ENCODE results near the gene LY86.

LY86 gene

DNA sequence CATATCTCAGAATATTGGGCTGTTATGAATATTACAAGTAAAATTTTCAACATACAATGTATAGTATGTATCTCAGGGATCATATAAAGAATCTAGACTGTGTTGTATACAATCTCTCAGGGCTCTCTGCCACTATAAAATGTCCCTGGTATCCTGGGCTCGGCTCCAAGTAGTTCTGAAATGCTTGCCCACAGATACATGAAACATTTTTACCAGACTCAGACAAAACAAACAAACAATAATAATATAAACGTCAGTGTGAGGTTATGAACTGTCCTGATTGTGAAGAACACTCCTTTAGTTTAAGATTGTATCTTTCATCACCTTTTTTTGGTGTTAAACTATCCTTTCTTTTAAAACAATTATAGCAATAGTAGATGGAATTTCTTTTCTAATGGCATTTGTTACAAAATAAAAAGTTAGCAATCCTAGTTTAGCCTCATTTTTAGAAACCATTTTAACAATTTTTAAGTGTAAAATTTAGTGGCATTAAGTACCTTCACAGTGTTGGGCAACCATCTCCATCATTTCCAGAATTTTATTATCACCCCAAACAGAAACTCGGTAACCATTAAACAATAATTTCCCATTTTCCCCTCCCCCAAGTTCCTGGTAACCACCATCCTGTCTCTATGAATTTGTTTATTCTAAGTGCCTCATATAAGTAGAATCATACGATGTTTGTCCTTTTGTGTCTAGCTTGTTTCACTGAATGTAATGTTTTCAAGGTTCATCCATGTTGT is 17.4 kb upstream of the LY86 start:
- no peak for DNase-seq (ENCODE audit: low spot score)

DNA sequence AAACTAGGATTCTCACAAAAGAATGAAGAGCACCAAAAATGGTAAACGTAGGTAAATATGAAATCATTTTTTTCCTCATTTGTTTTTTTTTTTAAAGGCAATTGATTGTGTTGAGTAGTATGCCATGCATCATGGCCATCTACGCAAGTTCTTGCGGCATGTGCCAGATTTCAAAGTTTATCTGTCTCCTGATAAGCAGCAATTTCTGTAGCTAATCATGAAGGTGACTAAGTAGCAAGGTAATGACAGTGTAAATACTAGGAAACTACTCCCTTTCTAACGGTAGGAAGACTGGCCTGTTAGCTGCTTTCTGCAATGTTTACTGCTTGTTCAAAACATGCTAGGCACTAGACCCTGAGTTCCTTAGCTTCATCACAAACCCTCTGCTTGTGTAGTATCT is 13.4 kb upstream of the LY86 start:
- no peak for DNase-seq (ENCODE audit: low spot score)

- no peak for DNase-seq (ENCODE audit: low spot score)
Measured at GRCh38 chr6:6577735-6578134, 10.8 kb upstream of the LY86 start.

DNA sequence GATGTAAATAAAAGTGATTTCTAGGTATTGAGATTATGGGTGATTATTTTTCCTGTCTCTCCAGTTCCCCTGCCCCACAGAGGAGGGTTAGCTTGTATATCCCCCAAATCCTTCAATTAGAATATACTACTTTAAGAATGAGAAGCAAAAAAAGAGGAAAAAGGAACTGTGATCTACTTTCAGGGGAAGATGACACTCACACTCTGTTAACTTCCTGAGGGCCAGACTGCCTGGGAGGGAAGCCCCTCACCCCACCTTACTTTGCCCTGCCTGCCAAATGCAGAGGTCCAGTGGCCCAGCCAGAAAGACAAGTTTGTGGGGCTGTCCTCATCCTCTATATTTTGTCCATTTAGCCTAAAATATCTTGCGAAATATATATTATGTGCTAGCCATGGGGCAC is 9.2 kb upstream of the LY86 start:
- no peak for DNase-seq (ENCODE audit: low spot score)

DNA sequence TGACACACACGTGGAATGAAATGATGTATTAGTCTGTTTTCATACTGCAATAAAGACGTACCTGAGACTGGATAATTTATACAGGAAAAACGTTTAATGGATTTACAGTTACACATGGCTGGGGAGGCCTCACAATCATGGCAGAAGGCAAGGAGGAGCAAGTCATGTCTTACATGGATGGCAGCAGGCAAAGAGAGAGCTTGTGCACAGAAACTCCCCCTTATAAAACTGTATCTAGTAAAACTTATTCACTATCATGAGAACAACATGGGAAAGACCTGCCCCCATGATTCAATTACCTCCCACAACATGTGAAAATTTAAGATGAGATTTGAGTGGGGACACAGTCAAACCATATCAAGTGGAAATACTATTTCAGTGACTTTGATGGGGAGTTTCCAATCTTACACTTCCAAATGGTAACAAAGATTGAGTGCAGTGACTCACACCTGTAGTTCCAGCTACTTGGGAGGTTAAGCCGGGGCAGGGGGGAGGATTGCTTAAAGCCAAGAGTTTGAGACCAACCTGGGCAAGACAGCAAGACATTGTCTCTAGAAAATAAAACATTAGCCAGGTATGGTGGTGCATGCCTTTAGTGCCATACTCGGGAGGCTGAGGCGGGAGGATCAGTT is 8.2 kb upstream of the LY86 start:
- no peak for DNase-seq (ENCODE audit: low spot score)

- no peak for DNase-seq (ENCODE audit: low spot score)
Measured at GRCh38 chr6:6581054-6581453, 7.5 kb upstream of the LY86 start.

DNA sequence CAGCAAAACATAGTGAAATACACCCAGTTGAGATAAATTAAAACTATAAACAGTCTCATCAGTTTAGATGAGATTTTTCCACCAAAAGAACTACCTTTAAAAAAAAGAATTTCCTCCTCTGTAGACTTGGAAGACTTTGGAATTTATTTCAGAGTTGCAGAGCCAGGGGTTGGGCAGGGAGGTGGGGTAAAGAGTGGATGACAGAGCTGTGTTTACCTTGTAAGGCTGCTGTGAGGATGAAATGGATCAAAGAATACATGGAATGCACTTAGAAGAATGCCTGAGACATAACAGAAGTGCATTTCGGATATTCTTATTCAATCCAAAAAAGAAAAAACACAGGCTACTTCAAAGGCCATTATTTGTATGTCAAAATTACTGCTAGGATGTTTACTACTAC is 6.4 kb upstream of the LY86 start:
- DNase-seq (ENCODE audit: low spot score): no peak

GRCh38 chr6:6583836-6584235 is 4.7 kb upstream of the LY86 start:
- no peak for DNase-seq (ENCODE audit: low spot score)

DNA sequence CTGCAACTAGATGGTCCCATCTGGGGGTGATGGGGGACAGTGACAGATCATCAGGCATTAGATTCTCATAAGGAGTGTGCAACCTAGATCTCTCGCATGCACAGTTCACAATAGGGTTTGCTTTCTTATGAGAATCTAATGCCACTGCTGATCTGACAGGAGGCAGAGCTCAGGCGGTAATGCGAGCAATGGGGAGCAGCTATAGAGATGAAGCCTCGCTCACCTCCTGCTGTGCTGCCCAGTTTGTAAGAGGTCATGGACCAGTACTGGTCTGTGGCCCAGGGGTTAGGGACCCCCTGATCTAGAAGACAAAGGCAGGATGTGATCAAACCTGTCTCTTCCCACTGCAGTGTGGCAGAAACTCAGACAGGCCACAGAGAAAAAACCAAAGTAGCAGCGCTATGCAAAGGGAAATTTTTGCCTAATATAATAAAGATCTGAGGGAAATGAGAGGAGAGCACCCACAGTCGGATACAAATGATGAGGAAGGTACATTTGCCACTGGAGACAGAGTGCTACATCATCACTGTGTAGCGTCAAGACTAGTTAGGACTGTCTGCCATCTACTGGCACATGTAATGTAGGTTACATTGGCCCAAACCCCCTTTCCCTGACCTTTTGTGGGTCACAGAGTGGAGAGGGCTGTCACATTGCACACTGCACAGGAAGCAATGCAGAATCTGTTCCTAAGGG is 4.1 kb upstream of the LY86 start:
- DNase-seq (ENCODE audit: low spot score): no peak

DNA sequence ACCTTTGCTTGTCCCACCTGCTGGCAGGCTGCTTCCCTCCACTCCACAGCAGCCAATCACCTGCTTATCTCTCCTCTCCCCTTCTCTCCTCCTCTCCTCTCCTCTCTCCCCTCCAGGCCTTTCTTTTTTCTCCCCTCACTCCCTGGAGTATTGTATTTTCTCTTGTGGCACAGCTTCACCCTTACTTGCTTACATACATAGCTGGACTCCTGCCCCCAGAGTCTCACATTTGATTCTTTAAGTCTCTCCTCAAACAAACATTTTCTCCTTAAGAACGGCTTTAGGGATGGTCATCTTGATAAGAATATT is 3.6 kb upstream of the LY86 start:
- no peak for DNase-seq (ENCODE audit: low spot score)

DNA sequence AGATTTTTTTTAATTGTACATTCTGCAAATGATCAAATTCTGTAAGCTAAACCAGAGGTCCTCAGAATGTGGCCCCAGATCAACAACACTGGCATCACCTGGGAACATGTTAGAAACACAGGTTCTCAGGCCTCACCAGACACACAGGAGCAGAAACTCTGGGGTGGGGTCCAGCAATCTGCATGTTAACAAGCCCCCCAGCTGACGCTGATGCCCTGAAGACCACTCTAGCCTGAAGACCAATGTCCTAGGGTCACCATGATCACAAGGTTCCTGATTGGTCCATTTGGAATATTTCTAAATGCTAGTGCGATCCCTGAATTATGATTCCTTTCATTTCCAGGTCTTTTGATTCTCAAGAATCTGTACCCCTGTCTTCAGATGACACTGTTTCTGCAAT is 2.4 kb upstream of the LY86 start:
- DNase-seq (ENCODE audit: low spot score): no peak

- DNase-seq (ENCODE audit: low spot score): no peak
Measured at GRCh38 chr6:6586671-6587526, 1.6 kb upstream of the LY86 start.

GRCh38 chr6:6587696-6588063 is 840 bp upstream of the LY86 start:
- no peak for DNase-seq (ENCODE audit: low spot score)

GRCh38 chr6:6588924-6589709 is 597 bp downstream of the LY86 start:
- DNase-seq (ENCODE audit: low spot score): no peak

DNA sequence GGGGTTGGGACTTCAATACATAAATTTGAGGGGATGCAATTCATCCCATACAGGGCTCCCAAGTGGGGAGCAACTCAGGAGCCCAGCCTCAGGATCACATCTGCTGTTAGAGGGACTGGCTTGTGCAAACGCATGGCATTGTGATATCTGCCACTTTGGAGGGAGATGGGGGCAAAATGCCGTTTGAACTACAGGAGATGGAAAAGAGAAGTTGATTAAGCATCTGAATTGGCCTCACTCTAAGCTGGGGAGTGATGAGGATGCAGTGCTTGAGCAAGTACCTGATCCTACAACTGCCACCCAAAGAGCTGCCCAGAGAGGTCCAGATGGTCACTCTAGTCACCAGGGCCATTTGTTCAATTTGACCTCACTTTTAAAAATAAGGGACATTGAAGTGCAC is 2.0 kb downstream of the LY86 start:
- no peak for DNase-seq (ENCODE audit: low spot score)

- no peak for DNase-seq (ENCODE audit: low spot score)
Measured at GRCh38 chr6:6591778-6592465, 3.4 kb downstream of the LY86 start.

DNA sequence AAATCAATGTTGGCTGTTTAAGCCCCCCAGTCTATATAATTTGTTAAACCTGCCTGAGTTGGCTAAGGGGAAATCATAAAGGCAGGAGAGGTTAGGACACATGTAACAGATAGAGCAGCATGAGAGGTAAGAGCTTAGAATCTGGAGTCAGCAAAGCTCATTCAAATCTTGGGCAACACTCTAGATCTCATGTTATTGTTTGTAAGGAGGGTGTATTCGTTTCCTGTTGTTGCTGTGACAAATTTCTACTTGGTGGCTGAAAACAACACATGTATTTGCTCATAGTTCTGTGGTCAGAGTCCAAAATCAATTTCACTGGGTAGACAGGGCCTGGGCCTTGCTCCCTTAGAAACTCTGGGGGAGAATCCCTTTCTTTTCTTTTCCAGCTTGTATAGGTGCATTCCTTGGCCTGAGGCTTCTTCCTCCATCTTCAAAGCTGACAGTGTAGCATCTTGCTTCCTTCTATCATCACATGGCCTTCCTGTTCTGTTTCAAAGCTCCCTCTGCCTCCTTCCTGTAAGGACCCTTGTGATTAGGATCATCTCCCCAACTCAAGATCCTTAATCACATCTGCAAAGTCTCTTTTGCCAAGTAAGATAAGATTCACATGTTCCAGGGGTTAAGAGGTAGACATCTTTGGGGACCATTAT is 4.4 kb downstream of the LY86 start:
- DNase-seq (ENCODE audit: low spot score): no peak

DNA sequence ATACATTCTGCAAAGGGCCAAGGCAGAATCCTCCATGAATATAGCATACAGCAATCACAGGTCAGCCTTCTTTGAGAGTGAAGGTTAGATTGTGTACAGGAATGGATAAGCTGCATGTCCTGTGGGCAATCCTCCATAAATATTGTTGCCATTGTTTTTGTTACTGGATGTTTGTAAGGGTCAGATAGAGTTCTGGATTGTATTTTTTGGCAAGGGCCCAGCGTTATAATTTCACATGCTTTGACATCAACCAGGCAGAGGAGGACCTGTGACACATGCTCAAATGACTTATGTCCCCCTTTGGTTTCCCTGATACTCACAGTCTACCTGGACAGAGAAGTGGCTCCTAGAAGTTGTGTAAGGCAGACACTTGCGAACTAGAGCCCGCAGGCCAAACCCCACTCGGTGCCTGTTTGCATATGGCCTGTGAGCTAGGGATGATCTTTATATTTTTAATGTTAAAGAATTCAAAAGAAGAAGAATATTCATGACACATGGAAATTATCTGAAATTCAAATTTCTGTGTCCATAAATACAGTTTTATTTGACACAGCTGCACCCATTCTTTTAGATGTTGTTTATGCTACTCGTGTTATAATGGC is 5.4 kb downstream of the LY86 start:
- DNase-seq (ENCODE audit: low spot score): no peak

GRCh38 chr6:6595025-6595424 is 6.5 kb downstream of the LY86 start:
- no peak for DNase-seq (ENCODE audit: low spot score)

DNA sequence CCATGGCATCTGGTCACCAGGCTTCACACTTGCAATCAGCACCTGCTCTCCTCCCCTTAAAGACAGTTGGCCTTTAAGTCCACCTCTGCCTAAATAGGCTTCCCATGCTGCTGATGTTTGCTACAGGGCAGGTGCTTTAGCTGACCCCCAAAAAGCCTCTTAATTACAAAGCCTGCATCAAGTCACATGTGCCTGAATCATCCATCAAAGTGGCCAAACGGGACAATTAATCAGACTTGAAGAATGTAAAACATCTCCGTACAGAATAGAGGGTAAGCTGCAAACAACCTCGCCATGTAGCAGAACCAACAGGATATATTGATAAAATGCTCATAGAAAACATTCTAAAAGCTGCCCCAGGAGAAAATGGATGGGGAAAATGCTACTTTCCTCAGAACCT is 7.4 kb downstream of the LY86 start:
- no peak for DNase-seq (ENCODE audit: low spot score)

Measured in HuH-7.5 (cell line).